T follicular helper cell (primary cell): Measurements from ENCODE around the gene MYO5B.

Source experiments
- DNase-seq: peaks from one replicate; pipeline ENCODE4 v3.0.0-alpha.2; 2020; ENCODE audit warnings: low read depth

The MYO5B gene

GRCh38 chr18:49968644-49969309 is 226.2 kb downstream of the MYO5B start:
- no peak for DNase-seq

GRCh38 chr18:49967636-49968313 is 227.2 kb downstream of the MYO5B start:
- DNase-seq: no peak

DNA sequence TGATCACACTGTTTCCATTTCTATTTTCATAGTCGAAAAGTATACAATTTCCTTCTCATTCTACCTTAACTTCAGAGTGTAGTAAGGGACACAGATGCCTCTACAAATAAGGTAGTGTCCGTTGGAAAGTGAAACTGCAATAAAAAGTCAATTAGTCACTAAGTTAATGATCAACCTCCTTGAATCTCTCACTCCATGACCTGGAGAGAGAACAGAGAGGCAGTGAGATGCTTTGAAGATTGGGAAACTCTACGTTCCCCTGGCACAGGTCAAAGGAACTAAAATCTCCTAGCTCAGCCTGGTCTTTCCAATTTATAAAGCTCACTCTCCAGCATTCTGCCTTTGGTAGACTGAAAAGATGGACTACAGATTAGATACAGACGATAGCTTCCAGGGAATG is 227.8 kb downstream of the MYO5B start:
- no peak for DNase-seq

DNA sequence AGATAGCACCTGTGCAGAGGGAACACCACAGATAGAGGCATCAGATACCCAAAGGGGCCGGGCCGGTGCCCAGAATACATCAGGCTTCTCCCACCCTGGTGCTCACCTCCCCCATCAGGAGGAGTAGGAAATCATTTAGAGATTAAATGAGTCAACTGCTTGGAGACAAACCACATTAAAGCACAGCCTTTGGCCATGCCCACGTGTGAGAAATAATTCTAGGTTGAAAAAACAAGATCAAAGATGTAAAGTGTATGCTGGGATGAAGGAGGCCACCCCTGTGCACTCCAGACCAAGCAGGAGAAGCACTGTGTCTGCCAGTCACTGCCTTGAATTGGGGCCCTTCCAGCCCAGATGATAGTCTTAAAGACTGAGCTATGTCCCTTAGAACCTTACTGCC is 228.9 kb downstream of the MYO5B start:
- no peak for DNase-seq

- no peak for DNase-seq
These were observed 231.7 kb downstream of the MYO5B start for GRCh38 chr18:49963217-49963616.

GRCh38 chr18:49961271-49961670 is 233.7 kb downstream of the MYO5B start:
- DNase-seq: no peak

DNA sequence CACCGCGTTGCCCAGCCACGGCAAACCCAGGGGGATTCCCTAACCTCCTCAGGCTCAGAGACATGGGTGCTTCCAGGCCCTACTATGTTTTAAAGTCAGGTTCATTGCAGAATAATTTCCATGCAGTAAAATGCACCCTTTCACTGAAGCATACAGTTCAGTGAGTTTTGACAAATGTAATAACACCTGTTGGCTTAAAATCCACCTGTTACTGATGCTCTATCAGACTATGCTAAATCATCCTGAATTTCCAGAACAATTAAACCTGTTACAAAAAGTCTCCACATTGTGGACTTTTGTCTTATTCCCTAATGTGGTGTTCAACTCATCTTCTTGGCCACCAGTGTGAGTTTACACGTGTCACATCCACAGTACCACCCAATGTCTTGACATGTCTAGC is 234.6 kb downstream of the MYO5B start:
- DNase-seq: no peak

- DNase-seq: no peak
These were observed 235.8 kb downstream of the MYO5B start for GRCh38 chr18:49959176-49959575.

DNA sequence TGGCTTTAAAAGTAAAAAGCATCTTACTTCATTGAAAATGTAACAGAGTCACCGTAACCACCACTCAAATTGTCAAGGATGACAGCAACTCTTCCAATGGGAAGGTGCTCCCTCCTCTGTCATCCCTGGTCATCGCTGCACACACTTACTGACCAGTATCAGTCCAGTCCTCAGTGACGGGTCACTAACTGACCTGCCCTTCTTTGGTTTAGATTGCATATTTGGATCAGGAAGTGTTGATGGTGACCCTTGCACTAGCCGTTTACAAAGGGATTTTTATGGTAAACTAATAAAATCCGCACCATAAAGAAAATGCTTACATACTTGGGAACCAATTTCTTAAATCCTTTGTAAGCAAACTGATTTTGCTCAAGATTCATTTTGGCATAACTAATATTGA is 239.7 kb downstream of the MYO5B start:
- no peak for DNase-seq

DNA sequence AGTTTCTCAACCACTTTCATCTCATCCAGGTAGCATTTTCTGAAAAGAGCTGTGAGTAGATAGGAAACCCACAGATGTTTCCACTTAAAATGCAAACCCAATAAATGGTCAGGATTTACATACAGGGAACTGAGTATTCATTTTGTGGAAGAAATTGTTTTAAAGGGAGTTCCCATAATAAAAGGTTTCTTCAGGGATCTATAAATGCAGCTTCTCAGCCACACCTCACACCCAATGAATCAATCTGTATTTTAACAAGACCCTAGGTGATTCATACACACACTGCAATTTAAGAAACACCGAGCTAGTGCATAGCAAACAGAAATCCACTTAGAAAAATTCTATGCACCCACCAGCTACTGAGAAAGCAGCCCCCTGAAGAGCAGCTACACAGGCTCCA is 241.6 kb downstream of the MYO5B start:
- DNase-seq: no peak

DNA sequence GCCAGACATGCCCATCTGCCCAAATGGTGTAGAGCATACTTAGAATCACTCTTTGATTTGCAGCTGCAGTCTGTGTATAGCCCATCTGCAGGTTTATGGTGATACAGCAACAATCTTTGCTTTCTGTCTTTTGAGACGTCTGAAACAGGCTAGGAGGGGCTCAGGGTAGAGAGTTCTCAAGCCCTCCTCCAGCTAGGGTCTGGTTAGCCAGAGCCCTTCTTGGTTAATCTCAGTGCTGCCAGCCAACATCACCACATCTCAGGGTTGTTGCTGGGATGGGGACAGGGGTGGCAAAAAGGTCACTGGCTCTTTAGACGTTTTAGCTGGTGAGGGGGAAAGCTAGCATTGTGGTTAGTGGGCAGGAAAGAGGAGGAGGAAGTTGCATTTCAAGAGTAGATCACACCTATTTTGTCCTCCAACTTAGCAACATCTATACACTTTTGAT is 245.0 kb downstream of the MYO5B start:
- no peak for DNase-seq

DNA sequence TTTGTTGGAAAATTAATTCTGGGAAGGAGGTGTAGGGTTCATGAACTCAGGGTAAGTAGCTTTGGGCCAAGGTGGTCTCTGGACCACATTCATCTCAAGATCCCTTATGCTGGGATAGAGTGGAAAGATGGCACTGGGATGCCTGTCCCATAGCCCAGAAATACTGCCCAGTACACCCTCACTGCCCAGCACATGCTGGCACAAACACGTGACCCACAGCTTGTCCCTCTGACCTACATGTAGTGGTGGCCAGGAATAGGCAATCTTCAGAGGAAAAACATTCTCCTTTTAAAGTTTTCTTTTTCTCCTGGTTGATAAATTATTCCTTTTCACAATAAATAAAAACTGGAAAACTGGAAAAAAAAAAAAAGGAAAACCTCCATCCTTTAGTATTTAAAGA is 246.0 kb downstream of the MYO5B start:
- no peak for DNase-seq

DNA sequence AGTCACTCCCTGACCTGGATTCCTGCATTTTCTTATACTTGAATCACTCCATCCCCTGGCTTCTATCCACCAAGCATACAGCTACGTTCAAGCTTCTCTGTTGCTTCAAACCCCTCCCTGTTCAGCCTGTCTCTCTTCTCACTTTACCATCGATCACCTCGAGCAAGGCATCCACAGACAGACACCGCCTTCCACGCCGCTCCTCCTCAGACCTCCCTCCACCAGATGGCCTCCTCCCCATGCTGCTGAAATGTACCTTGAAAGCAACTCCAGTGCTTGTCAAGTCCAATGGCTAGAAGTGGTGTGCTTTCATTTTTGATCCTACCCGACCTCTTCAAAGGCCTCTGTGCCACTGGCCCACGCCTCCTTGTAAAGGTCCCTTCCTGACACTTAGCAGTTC is 250.3 kb downstream of the MYO5B start:
- DNase-seq: no peak

GRCh38 chr18:49936821-49937220 is 258.1 kb downstream of the MYO5B start:
- DNase-seq: no peak

DNA sequence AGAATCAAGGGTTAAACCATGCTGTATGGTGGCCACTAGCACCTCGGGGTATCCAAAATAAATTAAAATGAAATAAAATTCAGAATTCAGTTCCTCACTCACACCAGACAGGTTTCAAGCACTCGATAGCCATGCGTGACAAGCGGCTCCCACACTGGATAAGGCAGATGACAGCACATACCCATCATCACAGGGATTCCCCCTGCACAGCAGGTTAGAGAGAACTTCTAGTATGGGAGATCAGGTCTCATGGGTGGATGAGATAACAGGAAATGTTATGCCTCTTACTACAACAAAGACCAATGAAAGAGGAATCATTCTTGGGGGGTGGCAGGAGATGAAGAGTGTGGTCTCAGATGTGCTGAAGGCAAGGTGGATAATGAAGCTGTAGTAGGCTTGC is 259.7 kb downstream of the MYO5B start:
- DNase-seq: no peak

- DNase-seq: no peak
These were observed 260.5 kb downstream of the MYO5B start for GRCh38 chr18:49934457-49934856.

DNA sequence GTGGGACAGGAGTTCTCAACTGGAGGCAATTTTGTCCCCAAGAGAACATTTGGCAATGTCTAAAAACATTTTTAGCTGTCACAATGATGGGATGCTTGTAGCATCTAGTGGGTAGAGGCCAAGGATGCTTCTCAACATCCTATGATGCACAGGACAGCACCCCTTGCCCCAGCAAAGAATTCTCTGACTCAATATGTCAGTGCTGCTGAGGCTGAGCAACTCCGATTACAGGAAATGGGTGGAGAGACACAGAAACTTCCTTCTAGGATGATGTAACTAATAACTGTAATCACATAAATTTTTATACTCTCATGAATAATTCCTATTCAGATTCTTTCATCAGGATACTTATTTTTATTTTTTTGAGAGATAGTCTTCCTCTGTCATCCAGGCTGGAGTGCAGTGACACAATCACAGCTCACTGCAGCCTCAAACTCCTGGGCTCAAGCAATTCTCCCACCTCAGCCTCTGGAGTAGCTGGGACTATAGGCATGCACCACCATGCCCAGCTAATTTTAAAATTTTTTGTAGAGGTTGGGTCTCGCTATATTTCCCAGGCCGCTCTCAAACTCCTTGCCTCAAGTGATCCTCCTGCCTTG is 261.3 kb downstream of the MYO5B start:
- no peak for DNase-seq

GRCh38 chr18:49931760-49932159 is 263.2 kb downstream of the MYO5B start:
- no peak for DNase-seq

GRCh38 chr18:49931179-49931578 is 263.8 kb downstream of the MYO5B start:
- DNase-seq: no peak

- no peak for DNase-seq
These were observed 268.7 kb downstream of the MYO5B start for GRCh38 chr18:49926106-49926745.

GRCh38 chr18:49924293-49924983 is 270.5 kb downstream of the MYO5B start:
- no peak for DNase-seq

- DNase-seq: no peak
These were observed 272.7 kb downstream of the MYO5B start for GRCh38 chr18:49922228-49922627.
